ENCODE data around the gene DHCR24. TPM values are rescaled to one million over a fixed set of nuclear protein-coding genes. Genes with fewer than 3 reads are reported as not detected.

DHCR24 gene
- total RNA-seq, 4 donors from 2014 or later: 167 to 525 (median 389) TPM

- peak; percentile 44 to 61 for DNase-seq (ENCODE audit: low spot score in 2 of 2)
- Histone ChIP-seq H3K9me3 (peaks cover 13% of the 10 kb centered on the region), H3K27ac (no peak overlapping the region), H3K4me1 (no peaks in the 10 kb centered on the region), H3K4me3 (no peak overlapping the region), H3K27me3 (no peaks in the 10 kb centered on the region), H3K36me3 (no peaks in the 10 kb centered on the region)
- no CpG with 5 or more reads among the region's 5 CpGs for WGBS
- no peak for TF ChIP-seq POLR2A (IDR thresholded peaks at IDR 0.05)
- no peak for TF ChIP-seq EP300 (IDR thresholded peaks at IDR 0.05)
- TF ChIP-seq, protein P1, sequence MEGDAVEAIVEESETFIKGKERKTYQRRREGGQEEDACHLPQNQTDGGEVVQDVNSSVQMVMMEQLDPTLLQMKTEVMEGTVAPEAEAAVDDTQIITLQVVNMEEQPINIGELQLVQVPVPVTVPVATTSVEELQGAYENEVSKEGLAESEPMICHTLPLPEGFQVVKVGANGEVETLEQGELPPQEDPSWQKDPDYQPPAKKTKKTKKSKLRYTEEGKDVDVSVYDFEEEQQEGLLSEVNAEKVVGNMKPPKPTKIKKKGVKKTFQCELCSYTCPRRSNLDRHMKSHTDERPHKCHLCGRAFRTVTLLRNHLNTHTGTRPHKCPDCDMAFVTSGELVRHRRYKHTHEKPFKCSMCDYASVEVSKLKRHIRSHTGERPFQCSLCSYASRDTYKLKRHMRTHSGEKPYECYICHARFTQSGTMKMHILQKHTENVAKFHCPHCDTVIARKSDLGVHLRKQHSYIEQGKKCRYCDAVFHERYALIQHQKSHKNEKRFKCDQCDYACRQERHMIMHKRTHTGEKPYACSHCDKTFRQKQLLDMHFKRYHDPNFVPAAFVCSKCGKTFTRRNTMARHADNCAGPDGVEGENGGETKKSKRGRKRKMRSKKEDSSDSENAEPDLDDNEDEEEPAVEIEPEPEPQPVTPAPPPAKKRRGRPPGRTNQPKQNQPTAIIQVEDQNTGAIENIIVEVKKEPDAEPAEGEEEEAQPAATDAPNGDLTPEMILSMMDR (IDR thresholded peaks at IDR 0.05): no peak
- no peak for TF ChIP-seq POLR2AphosphoS5 (IDR thresholded peaks at IDR 0.05)
These were observed 61.3 kb downstream of the DHCR24 start for GRCh38 chr1:54825696-54826095.

- H3K27ac ChIP-seq: no peak overlapping the region
- no peaks in the 10 kb centered on the region for H3K27me3 ChIP-seq
- DNase-seq (ENCODE audit: low spot score in 2 of 2): no peak
- no peaks in the 10 kb centered on the region for H3K36me3 ChIP-seq
- no peak for TF ChIP-seq POLR2A (IDR thresholded peaks at IDR 0.05)
- TF ChIP-seq POLR2AphosphoS5 (IDR thresholded peaks at IDR 0.05): no peak
- no peak for TF ChIP-seq EP300 (IDR thresholded peaks at IDR 0.05)
- TF ChIP-seq, protein P1 (IDR thresholded peaks at IDR 0.05): no peak
- no peak overlapping the region for H3K4me3 ChIP-seq
- 92% methylated on average over 3 of the region's 3 CpGs for WGBS
- peaks cover 8% of the 10 kb centered on the region for H3K4me1 ChIP-seq
- H3K9me3 ChIP-seq: peaks cover 13% of the 10 kb centered on the region
These were observed 63.3 kb downstream of the DHCR24 start for GRCh38 chr1:54823670-54824069.

- Histone ChIP-seq H3K4me1 (peaks cover 18% of the 10 kb centered on the region), H3K4me3 (no peak overlapping the region), H3K9me3 (peaks cover 13% of the 10 kb centered on the region), H3K36me3 (no peaks in the 10 kb centered on the region), H3K27ac (no peak overlapping the region), H3K27me3 (no peaks in the 10 kb centered on the region)
- DNase-seq (ENCODE audit: low spot score in 2 of 2): no peak
- no peak for TF ChIP-seq EP300 (IDR thresholded peaks at IDR 0.05)
- TF ChIP-seq POLR2AphosphoS5 (IDR thresholded peaks at IDR 0.05): no peak
- TF ChIP-seq, protein P1 (IDR thresholded peaks at IDR 0.05): no peak
- no peak for TF ChIP-seq POLR2A (IDR thresholded peaks at IDR 0.05)
These were observed 67.3 kb downstream of the DHCR24 start for GRCh38 chr1:54819733-54820132.

DNA sequence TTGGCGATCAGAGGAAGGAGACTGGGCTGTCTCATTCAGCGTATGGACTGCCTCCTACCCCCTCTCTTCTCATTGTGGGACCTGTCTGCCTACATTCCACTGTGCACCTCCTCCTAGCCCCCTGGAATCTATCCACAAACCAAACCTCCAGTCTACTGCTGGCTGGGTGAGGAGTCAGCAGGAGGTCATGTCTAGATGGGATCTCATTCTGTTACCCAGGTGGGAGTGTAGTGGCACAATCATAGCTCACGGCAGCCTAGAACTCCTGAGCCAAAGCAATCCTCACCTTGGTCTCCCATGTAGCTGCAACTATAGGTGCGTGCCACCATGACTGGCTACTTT is 67.8 kb downstream of the DHCR24 start:
- peak in 1 of 2 donors; percentile 24 for DNase-seq (ENCODE audit: low spot score in 2 of 2)
- H3K9me3 ChIP-seq: peaks cover 13% of the 10 kb centered on the region
- H3K4me3 ChIP-seq: no peak overlapping the region
- no peak overlapping the region for H3K27ac ChIP-seq
- peaks cover 22% of the 10 kb centered on the region for H3K4me1 ChIP-seq
- TF ChIP-seq, protein P1 (IDR thresholded peaks at IDR 0.05): no peak
- no peak for TF ChIP-seq EP300 (IDR thresholded peaks at IDR 0.05)
- no peak for TF ChIP-seq POLR2A (IDR thresholded peaks at IDR 0.05)
- no peaks in the 10 kb centered on the region for H3K36me3 ChIP-seq
- 53% methylated on average over 4 of the region's 4 CpGs for WGBS
- no peaks in the 10 kb centered on the region for H3K27me3 ChIP-seq

DNA sequence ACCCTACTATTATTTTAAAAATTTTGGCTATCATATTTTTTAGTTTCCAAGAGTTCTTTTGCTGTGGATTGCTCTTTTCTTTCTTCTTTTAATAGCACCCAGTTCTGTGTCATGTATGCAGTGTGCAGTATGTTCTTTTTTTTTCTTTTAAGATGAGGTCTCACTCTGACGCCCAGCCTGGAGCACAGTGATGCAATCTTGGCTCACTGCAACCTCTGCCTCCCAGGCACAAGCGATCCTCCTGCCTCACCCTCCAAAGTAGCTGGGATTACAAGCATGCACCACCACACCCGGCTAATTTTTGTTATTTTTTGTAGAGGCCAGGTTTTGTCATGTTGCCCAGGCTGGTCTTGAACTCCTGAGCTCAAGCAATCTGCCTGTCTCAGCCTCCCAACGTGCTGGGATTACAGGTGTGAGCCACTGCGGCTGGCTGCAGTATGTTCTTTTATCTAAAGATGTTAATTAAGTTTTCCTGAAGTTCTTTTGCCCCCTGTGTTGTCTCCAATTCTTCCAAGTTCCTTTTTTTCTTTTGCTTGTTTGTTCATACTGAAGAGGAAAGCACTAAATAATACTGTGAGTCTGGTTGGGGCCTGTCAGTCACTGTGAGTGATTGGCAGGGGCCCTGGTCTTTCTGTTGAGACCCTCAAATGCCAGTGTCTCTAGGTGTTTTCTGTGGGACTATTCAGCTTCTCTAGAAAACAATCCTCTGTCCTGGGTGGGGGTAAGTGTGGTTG is 68.4 kb downstream of the DHCR24 start:
- Histone ChIP-seq H3K36me3 (no peaks in the 10 kb centered on the region), H3K9me3 (peaks cover 9% of the 10 kb centered on the region), H3K4me1 (peaks cover 22% of the 10 kb centered on the region), H3K4me3 (no peak overlapping the region), H3K27ac (no peak overlapping the region), H3K27me3 (no peaks in the 10 kb centered on the region)
- WGBS: 43% methylated on average over 5 of the region's 5 CpGs
- no peak for DNase-seq (ENCODE audit: low spot score in 2 of 2)
- no peak for TF ChIP-seq EP300 (IDR thresholded peaks at IDR 0.05)

- Histone ChIP-seq H3K9me3 (no peaks in the 10 kb centered on the region), H3K36me3 (no peaks in the 10 kb centered on the region), H3K4me3 (no peak overlapping the region), H3K4me1 (peaks cover 22% of the 10 kb centered on the region), H3K27me3 (no peaks in the 10 kb centered on the region), H3K27ac (no peak overlapping the region)
- TF ChIP-seq POLR2AphosphoS5 (IDR thresholded peaks at IDR 0.05) (no peak), EP300 (IDR thresholded peaks at IDR 0.05) (no peak), POLR2A (IDR thresholded peaks at IDR 0.05) (no peak)
- TF ChIP-seq, protein P1 (IDR thresholded peaks at IDR 0.05): no peak
- 84% methylated on average over 13 of the region's 13 CpGs for WGBS
- DNase-seq (ENCODE audit: low spot score in 2 of 2): peak in 1 of 2 donors; percentile 64
These were observed 70.0 kb downstream of the DHCR24 start for GRCh38 chr1:54816951-54817350.

Measured in suprapubic skin (tissue), 4 donors.